GM03348 (cell line): ENCODE measurements around the gene LENG1.
"Not testable (repeated sequence)": the region's sequence is repeated elsewhere in the genome, so short reads cannot be mapped to it uniquely, and the experiment has no call there.

Experiments used
- DNase-seq: peaks from one replicate; pipeline ENCODE4 v3.0.0; 2012; ENCODE audit warnings: low spot score

The LENG1 gene

GRCh38 chr19:54159352-54160181, at the start of gene LENG1:
Gene LENG1 (minus strand): TSS chr19:54159721. CDS start chr19:54159695, 26 bp downstream.
- peak; percentile 98 for DNase-seq

- DNase-seq = no peak
These were observed 49.2 kb upstream of the LENG1 start for GRCh38 chr19:54208784-54209057.

DNA sequence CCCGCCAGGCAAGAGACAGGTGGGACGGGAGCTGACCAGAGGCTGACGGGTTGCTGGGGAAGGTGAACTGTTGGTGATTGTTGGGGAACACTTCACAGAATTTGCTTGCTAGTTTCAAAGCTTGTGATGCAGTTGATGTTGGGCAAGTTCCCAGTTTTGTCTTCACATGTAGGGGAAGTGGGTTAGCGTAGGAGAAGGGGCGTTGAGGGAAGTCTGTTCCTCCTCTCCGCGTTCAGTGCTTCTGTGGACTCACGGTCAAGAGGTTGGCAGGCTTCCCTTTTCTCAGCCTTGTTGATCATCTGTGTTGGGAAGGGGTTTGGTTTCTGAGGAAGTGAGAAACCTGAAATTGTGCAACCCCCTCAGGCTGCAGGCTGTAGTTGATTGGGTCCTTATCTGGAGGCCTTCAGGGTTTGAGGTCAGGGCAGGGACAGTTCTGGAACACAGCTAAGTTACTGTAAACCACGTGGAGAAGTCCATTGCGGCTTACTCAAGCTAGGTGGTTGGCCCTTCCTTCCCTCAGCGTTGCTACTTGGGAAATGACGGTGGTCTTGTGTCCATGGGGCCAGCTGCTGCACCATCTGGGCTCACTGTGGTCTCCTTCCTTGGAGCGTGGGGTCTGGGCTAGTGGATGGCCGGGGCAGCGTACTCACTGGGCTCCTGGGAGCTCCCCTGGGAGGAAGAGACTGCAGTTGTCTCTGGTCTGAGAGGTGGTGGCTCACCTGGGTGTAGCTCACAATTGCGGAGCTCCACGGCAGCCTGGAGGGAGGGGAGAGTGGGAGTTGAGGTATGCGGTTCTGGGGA, 48.7 kb upstream of the LENG1 start:
- no peak for DNase-seq

DNA sequence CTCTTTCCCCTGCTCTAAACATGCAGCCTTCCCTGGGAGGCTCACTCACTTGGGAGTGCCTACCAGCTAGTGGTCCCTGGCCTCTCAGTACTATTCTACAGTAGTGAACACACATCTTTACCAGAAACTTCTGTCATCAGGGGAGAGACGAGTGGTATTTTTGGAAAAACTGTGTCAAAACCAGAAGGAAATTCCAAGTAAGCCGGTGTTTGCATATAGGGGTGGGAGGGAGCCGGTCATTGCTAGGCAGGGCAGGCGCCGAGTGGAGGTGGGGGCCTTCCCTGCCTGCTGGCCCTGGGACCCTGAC, 48.1 kb upstream of the LENG1 start:
- DNase-seq = no peak

- not testable (repeated sequence) for DNase-seq
These were observed 47.7 kb upstream of the LENG1 start for GRCh38 chr19:54207193-54207592.

DNA sequence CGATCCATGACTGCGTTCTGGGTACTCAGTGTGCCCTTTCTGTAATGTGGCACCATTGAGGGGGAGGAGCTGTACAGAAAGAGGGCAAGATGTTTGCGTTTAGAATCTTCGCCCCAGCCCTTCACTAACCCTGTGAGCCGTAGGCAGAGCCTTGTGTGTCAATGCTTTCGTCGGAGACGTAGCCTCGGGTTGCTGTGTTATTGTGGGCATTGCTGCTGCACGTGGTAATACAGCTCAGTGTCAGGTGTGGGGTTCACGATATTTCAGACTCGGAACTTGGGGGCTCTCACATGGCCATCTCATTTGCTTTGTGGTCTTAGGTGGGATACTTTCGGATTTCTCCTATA, 47.3 kb upstream of the LENG1 start:
- no peak for DNase-seq

DNA sequence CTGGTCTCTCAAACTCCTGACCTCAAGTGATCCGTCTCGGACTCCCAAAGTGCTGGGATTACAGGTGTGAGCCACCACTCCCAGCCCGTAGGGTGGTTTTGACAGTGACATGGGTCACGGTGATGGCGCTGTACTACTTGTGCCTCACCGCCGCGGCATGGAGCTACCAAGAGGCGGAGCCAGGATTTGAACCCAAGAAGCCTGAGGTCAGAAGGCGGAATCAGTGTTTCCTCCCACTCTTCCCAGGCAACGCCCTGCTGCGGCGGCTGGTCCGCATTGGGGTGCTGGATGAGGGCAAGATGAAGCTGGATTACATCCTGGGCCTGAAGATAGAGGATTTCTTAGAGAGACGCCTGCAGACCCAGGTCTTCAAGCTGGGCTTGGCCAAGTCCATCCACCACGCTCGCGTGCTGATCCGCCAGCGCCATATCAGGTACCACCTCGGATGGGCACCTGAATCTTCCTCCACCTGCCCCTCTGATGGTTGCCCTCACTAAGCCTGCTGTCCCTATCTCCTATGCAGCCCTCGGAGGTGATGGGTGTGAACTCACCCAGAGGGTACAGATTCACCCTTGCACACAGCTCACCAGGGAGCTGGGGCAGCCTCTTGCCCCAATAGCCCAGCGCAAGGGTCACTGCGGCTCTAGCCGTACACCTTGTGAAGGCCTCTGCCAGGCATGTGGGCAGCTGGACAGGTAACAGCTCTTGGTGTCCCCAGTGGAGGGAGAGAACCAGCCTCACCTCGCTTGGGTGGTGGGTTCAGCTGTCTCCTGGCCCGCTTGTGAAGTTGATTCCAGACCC, 46.7 kb upstream of the LENG1 start:
- no peak for DNase-seq

- no peak for DNase-seq
These were observed 45.4 kb upstream of the LENG1 start for GRCh38 chr19:54204767-54205468.

GRCh38 chr19:54203151-54203611, 43.7 kb upstream of the LENG1 start:
- DNase-seq = no peak

GRCh38 chr19:54201980-54202379, 42.5 kb upstream of the LENG1 start:
- DNase-seq = no peak

- peak; percentile 17 for DNase-seq
These were observed 41.7 kb upstream of the LENG1 start for GRCh38 chr19:54201172-54201701.

DNA sequence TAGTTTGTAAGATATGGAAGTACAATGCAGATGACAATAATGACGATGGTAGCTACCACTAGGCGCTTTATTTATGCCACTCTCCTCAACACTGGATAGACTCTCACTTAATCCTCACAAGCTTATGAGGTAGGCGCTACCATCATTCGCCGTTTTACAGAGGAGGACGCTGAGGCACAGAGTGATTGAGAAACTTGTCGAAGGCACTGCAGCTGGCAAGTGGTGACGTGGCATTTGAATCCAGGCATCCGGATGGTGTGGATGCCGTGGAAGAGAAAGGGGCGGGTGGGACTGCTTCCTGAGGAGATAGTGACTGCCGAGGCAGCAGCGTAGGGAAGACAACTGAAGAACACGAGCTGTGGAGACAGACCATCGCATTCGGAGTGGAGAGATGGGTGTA, 39.9 kb upstream of the LENG1 start:
- DNase-seq = no peak

GRCh38 chr19:54197121-54197520, 37.6 kb upstream of the LENG1 start:
- no peak for DNase-seq

GRCh38 chr19:54196536-54196935, 37.0 kb upstream of the LENG1 start:
- no peak for DNase-seq

DNA sequence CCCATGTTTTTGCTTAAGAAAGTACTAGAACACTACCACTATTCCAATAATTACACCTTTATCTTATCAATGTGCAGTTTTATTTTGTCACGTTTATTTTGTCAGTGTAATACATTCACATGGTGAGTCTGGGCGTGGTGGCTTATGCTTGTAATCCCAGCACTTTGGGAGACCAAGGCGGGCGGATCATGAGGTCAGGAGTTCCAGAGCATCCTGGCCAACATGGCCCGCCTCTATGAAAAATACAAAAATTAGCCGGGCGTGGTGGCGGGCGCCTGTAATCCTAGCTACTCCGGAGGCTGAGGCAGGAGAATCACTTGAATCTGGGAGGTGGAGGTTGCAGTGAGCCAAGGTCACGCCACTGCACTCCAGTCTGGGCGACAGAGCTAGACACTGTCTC, 34.9 kb upstream of the LENG1 start:
- not testable (repeated sequence) for DNase-seq

- no peak for DNase-seq
These were observed 33.5 kb upstream of the LENG1 start for GRCh38 chr19:54193011-54193410.

DNA sequence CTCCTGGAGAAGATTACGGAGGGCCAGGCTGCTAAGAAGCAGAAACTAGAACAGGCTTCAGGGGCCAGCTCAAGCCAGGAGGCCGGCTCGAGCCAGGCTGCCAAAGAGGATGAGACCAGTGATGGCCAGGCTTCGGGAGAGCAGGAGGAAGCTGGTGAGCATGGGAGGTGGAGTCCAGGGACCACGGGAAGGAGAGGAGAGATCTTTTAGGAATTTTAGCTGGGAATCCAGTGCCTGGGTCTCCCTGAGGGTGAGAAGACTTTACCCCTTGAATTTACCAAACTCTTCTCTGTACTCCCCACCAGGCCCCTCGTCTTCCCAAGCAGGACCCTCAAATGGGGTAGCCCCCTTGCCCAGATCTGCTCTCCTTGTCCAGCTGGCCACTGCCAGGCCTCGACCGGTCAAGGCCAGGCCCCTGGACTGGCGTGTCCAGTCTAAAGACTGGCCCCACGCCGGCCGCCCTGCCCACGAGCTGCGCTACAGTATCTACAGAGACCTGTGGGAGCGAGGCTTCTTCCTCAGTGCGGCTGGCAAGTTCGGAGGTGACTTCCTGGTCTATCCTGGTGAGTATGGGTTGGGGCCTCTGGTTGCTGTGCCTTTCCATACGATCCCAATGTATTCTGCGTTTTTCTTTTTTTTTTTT, 32.4 kb upstream of the LENG1 start:
- DNase-seq = no peak

- peak; percentile 90 for DNase-seq
These were observed 31.7 kb upstream of the LENG1 start, which contains the start of gene TSEN34 for GRCh38 chr19:54191011-54191810. Gene TSEN34 (plus strand): TSS chr19:54191308. CDS start chr19:54191365, 57 bp downstream.

GRCh38 chr19:54190503-54191010, 31.0 kb upstream of the LENG1 start:
- DNase-seq = peak; percentile 92
